GM19452 (cell line): Measurements from ENCODE around the gene CACNG6.

Experiments used
- ATAC-seq: cut with Tn5 transposase; IDR thresholded peaks from one replicate; pipeline ENCODE4 v1.9.1; 2021; ENCODE audit not compliant: unreplicated experiment

CACNG6 gene

DNA sequence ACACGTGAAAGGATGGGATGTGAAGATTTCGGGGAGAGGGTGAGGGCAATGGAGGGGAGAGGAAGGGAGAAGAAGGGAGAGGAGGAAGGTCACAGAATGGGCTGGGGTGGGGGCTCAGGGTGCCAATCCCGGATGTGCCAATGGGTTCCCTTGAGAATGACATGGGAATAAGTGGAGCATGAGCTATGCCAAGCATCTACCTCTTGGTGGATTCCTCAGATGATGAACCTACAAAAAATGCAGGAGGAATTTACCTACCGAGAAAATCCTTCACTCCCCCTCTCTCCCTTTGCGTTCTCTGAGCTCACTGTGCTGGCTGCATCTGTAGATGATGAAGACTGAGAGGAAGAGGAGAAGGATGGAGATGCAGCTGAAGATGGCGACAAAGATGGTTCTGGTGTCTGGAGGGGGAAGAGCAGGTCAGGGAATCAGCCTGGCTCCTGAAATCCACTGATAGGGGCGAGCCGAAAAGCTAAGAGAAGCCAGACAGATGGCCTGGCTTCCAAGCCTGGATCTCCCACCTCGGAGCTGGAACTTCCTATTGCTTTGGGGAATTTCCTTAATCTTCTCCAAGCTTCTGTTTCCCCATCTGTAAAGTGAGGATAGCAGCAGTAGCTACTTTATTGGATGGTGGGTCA lies 50.7 kb downstream of the CACNG6 start:
- ATAC-seq, result no peak

GRCh38 chr19:54042989-54043388 lies 51.6 kb downstream of the CACNG6 start:
- no peak for ATAC-seq

DNA sequence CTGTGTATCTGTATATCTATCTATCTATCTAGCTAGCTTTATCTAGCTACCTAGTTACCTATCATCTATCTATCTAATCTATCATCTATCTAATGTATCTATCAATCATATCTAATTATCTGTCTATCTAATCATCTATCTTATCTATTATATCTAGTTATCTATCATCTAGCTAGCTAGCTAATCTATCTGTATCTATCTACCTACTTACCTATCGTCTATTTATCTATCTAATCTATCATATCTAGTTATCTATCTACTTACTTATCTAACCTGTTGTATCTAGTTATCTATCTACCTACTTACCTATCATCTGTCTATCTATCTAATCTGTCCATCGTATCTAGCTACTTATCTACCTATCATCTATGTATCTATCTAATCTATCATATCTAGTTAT lies 54.3 kb downstream of the CACNG6 start:
- ATAC-seq, result no peak

DNA sequence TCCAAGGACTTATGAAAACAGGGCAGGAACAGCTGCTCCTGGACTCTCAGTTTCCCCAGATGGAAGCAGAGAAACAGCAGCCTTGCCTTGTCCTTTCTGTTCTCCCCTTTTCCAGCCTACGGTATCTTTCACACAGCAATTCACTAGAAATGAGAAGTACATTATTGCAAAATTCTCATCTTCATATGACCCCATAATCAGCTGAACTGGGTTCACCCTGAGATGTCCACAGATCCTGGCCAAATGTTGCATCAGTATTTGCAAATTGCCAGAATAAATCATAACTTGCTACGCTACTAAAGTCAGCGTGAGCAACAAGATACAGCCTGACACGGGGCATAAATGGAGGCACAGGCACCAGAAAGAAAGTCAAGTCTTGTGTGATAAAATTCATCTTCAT lies 56.2 kb downstream of the CACNG6 start:
- ATAC-seq, result no peak
